ENCODE results near the gene ANGPTL3.

GRCh38 chr1:62572476-62572875, 24.8 kb upstream of the ANGPTL3 start:
- TF ChIP-seq CTCF (IDR thresholded peaks at IDR 0.05) (no peak), POLR2A (IDR thresholded peaks at IDR 0.05) (no peak)

Data from body of pancreas (tissue), 4 donors.